Cardiac muscle cell (in vitro differentiated cells and primary cell): Measurements from ENCODE around the gene HOPX. TPM values are rescaled to one million over a fixed set of nuclear protein-coding genes. Genes with fewer than 3 reads are reported as not detected.
"Not testable (repeated sequence)": the region's sequence is repeated elsewhere in the genome, so short reads cannot be mapped to it uniquely, and the experiment has no call there.

Experiments used
- DNase-seq, 2 donors: peaks; one replicate each; pipeline versions ENCODE4 v3.0.0 to v3.0.0-alpha.2; 2010 to 2017; ENCODE audit warnings: low read depth in 1 of 2, low spot score in 1 of 2
- H3K27ac ChIP-seq: fragments of 200-600 bp; sonication (generic); 2 replicates; pipeline ENCODE4 v1.5.1; 2016
- H3K27me3 ChIP-seq: fragments of 200-600 bp; sonication (generic); 2 replicates; pipeline ENCODE4 v1.6.0; 2016; ENCODE audit warnings: control low read depth
- H3K36me3 ChIP-seq: fragments of 200-600 bp; sonication (generic); 2 replicates; pipeline ENCODE4 v1.5.1; 2016; ENCODE audit warnings: control low read depth
- H3K4me1 ChIP-seq: fragments of 200-600 bp; sonication (generic); 2 replicates; pipeline ENCODE4 v1.8.1; 2017; ENCODE audit warnings: low read depth, mild to moderate bottlenecking, mixed run types
- H3K4me3 ChIP-seq: fragments of 200-600 bp; sonication (generic); 2 replicates; pipeline ENCODE4 v1.5.1; 2016; ENCODE audit warnings: mild to moderate bottlenecking
- H3K9me3 ChIP-seq: fragments of 200-600 bp; sonication (generic); 2 replicates; pipeline ENCODE4 v1.5.1; 2017; ENCODE audit warnings: low read depth, mild to moderate bottlenecking, control low read depth
- polyA plus RNA-seq: library from polyadenylated mRNA; unstranded; fragments of >200 nt; fragmentation: Nextera tagmentation; extraction: Ambion mirVana; gene quantifications from 2 replicates; pipeline ENCODE4 v1.2.1, GENCODE V29; 2016
- total RNA-seq: library from RNA; depleted of rRNA; stranded (reverse); fragments of >200 nt; gene quantifications from 2 replicates; pipeline ENCODE4 v1.2.3, GENCODE V29; 2016
- TF ChIP-seq, protein P1 (sequence below): IDR thresholded peaks from 2 replicates; pipeline ENCODE4 v1.5.1; 2012; ENCODE audit warnings: low read depth, mild to moderate bottlenecking, low read length

HOPX gene
- total and polyA plus RNA-seq, 2 experiments from 2014 or later: 0.12 to 2.6 TPM

DNA sequence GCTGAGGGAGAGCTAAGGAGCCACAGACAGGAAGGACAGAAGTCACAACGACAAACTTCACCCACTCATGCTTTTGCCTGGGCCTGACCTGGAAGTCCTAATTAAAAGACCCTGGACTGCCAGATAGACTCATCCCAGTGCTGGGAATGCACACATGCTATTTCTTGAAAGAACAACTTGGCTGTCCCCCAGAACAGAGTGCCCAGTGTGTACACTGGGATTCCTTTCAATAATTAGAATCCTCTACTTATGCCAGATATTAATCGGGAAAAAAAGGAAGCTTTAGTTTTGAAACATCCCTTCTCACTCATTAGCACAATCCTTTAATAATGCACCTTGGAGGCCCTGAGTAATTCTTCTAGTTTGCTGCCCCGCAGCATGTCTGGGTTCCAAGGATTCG, 3.4 kb downstream of the HOPX start:
- H3K4me1 ChIP-seq: peaks cover 20% of the 10 kb centered on the region
- H3K27ac ChIP-seq: no peak overlapping the region
- no peaks in the 10 kb centered on the region for H3K36me3 ChIP-seq
- no peak overlapping the region for H3K4me3 ChIP-seq
- no peaks in the 10 kb centered on the region for H3K9me3 ChIP-seq
- no peak for DNase-seq
- no peaks in the 10 kb centered on the region for H3K27me3 ChIP-seq
- TF ChIP-seq, protein P1, sequence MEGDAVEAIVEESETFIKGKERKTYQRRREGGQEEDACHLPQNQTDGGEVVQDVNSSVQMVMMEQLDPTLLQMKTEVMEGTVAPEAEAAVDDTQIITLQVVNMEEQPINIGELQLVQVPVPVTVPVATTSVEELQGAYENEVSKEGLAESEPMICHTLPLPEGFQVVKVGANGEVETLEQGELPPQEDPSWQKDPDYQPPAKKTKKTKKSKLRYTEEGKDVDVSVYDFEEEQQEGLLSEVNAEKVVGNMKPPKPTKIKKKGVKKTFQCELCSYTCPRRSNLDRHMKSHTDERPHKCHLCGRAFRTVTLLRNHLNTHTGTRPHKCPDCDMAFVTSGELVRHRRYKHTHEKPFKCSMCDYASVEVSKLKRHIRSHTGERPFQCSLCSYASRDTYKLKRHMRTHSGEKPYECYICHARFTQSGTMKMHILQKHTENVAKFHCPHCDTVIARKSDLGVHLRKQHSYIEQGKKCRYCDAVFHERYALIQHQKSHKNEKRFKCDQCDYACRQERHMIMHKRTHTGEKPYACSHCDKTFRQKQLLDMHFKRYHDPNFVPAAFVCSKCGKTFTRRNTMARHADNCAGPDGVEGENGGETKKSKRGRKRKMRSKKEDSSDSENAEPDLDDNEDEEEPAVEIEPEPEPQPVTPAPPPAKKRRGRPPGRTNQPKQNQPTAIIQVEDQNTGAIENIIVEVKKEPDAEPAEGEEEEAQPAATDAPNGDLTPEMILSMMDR: no peak

DNA sequence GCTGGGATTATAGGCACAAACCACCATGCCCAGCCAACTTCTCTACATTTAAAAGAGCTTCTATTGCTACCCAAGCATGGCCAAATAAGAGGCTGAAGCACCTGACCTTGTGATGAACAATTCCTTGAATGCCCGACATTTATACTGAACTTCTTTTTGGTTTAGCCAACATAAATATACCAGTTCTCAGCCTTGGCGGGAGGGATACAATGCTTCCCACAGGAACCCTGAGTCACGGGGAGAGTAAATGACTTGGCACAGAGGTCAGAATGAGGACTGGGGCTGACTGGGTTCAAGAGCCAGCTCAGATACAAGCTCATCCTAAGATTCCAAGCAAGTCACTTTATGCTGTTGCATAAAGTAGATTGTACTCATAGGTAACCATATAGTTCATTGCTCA, 6.1 kb downstream of the HOPX start:
- Histone ChIP-seq H3K4me1 (peaks cover 5% of the 10 kb centered on the region), H3K27me3 (no peaks in the 10 kb centered on the region), H3K9me3 (no peaks in the 10 kb centered on the region), H3K36me3 (no peaks in the 10 kb centered on the region), H3K4me3 (no peak overlapping the region), H3K27ac (no peak overlapping the region)
- TF ChIP-seq, protein P1: no peak
- DNase-seq: no peak

- no peaks in the 10 kb centered on the region for H3K36me3 ChIP-seq
- no peaks in the 10 kb centered on the region for H3K27me3 ChIP-seq
- H3K4me1 ChIP-seq: no peaks in the 10 kb centered on the region
- DNase-seq: peak in 1 of 2 donors; percentile 50
- no peak overlapping the region for H3K27ac ChIP-seq
- H3K4me3 ChIP-seq: no peak overlapping the region
- TF ChIP-seq, protein P1: no peak
- no peaks in the 10 kb centered on the region for H3K9me3 ChIP-seq
These were observed 9.2 kb downstream of the HOPX start for GRCh38 chr4:56671860-56672259.

GRCh38 chr4:56671373-56671772, 9.7 kb downstream of the HOPX start:
- H3K27ac ChIP-seq: no peak overlapping the region
- no peaks in the 10 kb centered on the region for H3K36me3 ChIP-seq
- H3K4me3 ChIP-seq: no peak overlapping the region
- peaks cover 3% of the 10 kb centered on the region for H3K27me3 ChIP-seq
- H3K4me1 ChIP-seq: no peaks in the 10 kb centered on the region
- H3K9me3 ChIP-seq: no peaks in the 10 kb centered on the region
- TF ChIP-seq, protein P1: no peak
- DNase-seq: no peak

- no peaks in the 10 kb centered on the region for H3K4me1 ChIP-seq
- no peak overlapping the region for H3K4me3 ChIP-seq
- no peak overlapping the region for H3K27ac ChIP-seq
- TF ChIP-seq, protein P1: peak; percentile 38
- DNase-seq: peak; percentile 31 to 47
- no peaks in the 10 kb centered on the region for H3K9me3 ChIP-seq
- no peaks in the 10 kb centered on the region for H3K36me3 ChIP-seq
- H3K27me3 ChIP-seq: peaks cover 15% of the 10 kb centered on the region
These were observed 12.8 kb downstream of the HOPX start for GRCh38 chr4:56668267-56668666.

- H3K36me3 ChIP-seq, H3K27ac ChIP-seq, H3K9me3 ChIP-seq, H3K4me3 ChIP-seq, H3K4me1 ChIP-seq, DNase-seq: not testable (repeated sequence)
- H3K27me3 ChIP-seq: peaks cover 15% of the 10 kb centered on the region
These were observed 13.7 kb downstream of the HOPX start for GRCh38 chr4:56667396-56667795.
